Subcutaneous adipose tissue (tissue), 4 donors: ENCODE measurements around the gene PRKRIP1. TPM values are rescaled to one million over a fixed set of nuclear protein-coding genes. Genes with fewer than 3 reads are reported as not detected.

Experiments used
- CTCF ChIP-seq: fragments of 450-650 bp; IDR thresholded peaks from one replicate; pipeline ENCODE4 v1.5.1; 2016; ENCODE audit warnings: low read depth, mild to moderate bottlenecking, control low read depth, antibody characterized with exemption, moderate library complexity
- total RNA-seq, 4 donors: library from RNA; depleted of rRNA; stranded (reverse); fragments of >200 nt; gene quantifications; one replicate each; pipeline ENCODE4 v1.1.0, GENCODE V29; 2016

Gene PRKRIP1
- total RNA-seq, 4 donors from 2014 or later = 14.3 to 39.7 (median 21.9) TPM

GRCh38 chr7:102407910-102408309 is 11.7 kb downstream of the PRKRIP1 start:
- TF ChIP-seq CTCF = no peak

- TF ChIP-seq CTCF = no peak
Measured at GRCh38 chr7:102409340-102409739, 13.2 kb downstream of the PRKRIP1 start.

- no peak for TF ChIP-seq CTCF
Measured at GRCh38 chr7:102410123-102410522, 14.0 kb downstream of the PRKRIP1 start.

GRCh38 chr7:102410918-102411317 is 14.8 kb downstream of the PRKRIP1 start:
- TF ChIP-seq CTCF = no peak

GRCh38 chr7:102412548-102412947 is 16.4 kb downstream of the PRKRIP1 start:
- no peak for TF ChIP-seq CTCF

GRCh38 chr7:102413091-102413490 is 16.9 kb downstream of the PRKRIP1 start:
- no peak for TF ChIP-seq CTCF

- no peak for TF ChIP-seq CTCF
Measured at GRCh38 chr7:102413611-102414010, 17.4 kb downstream of the PRKRIP1 start.
